Measurements from ENCODE around the gene ANKRD37.

ANKRD37 gene

GRCh38 chr4:185437809-185438208 is 41.2 kb downstream of the ANKRD37 start:
- H3K36me3 ChIP-seq (ENCODE audit: insufficient read depth, insufficient read length, low read length), result no peaks in the 10 kb centered on the region
- DNase-seq (ENCODE audit: low read depth, low spot score), result no peak

GRCh38 chr4:185441479-185441878 is 44.8 kb downstream of the ANKRD37 start:
- Histone ChIP-seq H3K4me1 (ENCODE audit: insufficient read depth, insufficient read length) (no peaks in the 10 kb centered on the region), H3K27me3 (ENCODE audit: insufficient read depth, insufficient read length) (no peaks in the 10 kb centered on the region), H3K9ac (ENCODE audit: insufficient read length, low read depth) (no peak overlapping the region), H3K36me3 (ENCODE audit: insufficient read depth, insufficient read length, low read length) (no peaks in the 10 kb centered on the region), H3K9me3 (ENCODE audit: insufficient read depth, low read length) (no peaks in the 10 kb centered on the region), H3K4me3 (ENCODE audit: insufficient read length, low read depth) (no peak overlapping the region)
- no peak for DNase-seq (ENCODE audit: low read depth, low spot score)
- TF ChIP-seq YY1 (IDR thresholded peaks at IDR 0.05; ENCODE audit: insufficient read depth, insufficient read length) (no peak), SUZ12 (IDR thresholded peaks at IDR 0.05; ENCODE audit: extremely low read depth, insufficient read depth, insufficient read length) (no peak), ZNF274 (IDR thresholded peaks at IDR 0.05; ENCODE audit: low read depth, low read length) (no peak)

More at GRCh38 chr4:185437809-185438208, 41.2 kb downstream of the ANKRD37 start:
- Histone ChIP-seq H3K4me1 (ENCODE audit: insufficient read depth, insufficient read length) (no peaks in the 10 kb centered on the region), H3K27me3 (ENCODE audit: insufficient read depth, insufficient read length) (no peaks in the 10 kb centered on the region), H3K9me3 (ENCODE audit: insufficient read depth, low read length) (no peaks in the 10 kb centered on the region), H3K4me3 (ENCODE audit: insufficient read length, low read depth) (no peak overlapping the region), H3K9ac (ENCODE audit: insufficient read length, low read depth) (no peak overlapping the region)
- TF ChIP-seq ZNF274 (IDR thresholded peaks at IDR 0.05; ENCODE audit: low read depth, low read length) (no peak), SUZ12 (IDR thresholded peaks at IDR 0.05; ENCODE audit: extremely low read depth, insufficient read depth, insufficient read length) (no peak), YY1 (IDR thresholded peaks at IDR 0.05; ENCODE audit: insufficient read depth, insufficient read length) (no peak)

GRCh38 chr4:185445209-185445608 is 48.6 kb downstream of the ANKRD37 start:
- TF ChIP-seq SUZ12 (IDR thresholded peaks at IDR 0.05; ENCODE audit: extremely low read depth, insufficient read depth, insufficient read length) (no peak), YY1 (IDR thresholded peaks at IDR 0.05; ENCODE audit: insufficient read depth, insufficient read length) (no peak), ZNF274 (IDR thresholded peaks at IDR 0.05; ENCODE audit: low read depth, low read length) (no peak)
- H3K9ac ChIP-seq (ENCODE audit: insufficient read length, low read depth), result no peak overlapping the region
- H3K9me3 ChIP-seq (ENCODE audit: insufficient read depth, low read length), result no peaks in the 10 kb centered on the region

More at GRCh38 chr4:185445209-185445608, 48.6 kb downstream of the ANKRD37 start:
- no peaks in the 10 kb centered on the region for H3K4me1 ChIP-seq (ENCODE audit: insufficient read depth, insufficient read length)
- no peak for DNase-seq (ENCODE audit: low read depth, low spot score)
- no peaks in the 10 kb centered on the region for H3K36me3 ChIP-seq (ENCODE audit: insufficient read depth, insufficient read length, low read length)
- H3K4me3 ChIP-seq (ENCODE audit: insufficient read length, low read depth), result no peak overlapping the region
- no peaks in the 10 kb centered on the region for H3K27me3 ChIP-seq (ENCODE audit: insufficient read depth, insufficient read length)
